22Rv1 (cell line): ENCODE data around the gene CCNB3.

Source experiments
- ZFX ChIP-seq: fragments of 450-650 bp; IDR thresholded peaks from 2 replicates; pipeline ENCODE4 v1.6.1; 2017; ENCODE audit warnings: antibody characterized with exemption, borderline replicate concordance
- TF ChIP-seq, protein P1 (sequence below): fragments of 450-650 bp; IDR thresholded peaks from 2 replicates; pipeline ENCODE4 v1.5.1; 2017; ENCODE audit warnings: mild to moderate bottlenecking

DNA sequence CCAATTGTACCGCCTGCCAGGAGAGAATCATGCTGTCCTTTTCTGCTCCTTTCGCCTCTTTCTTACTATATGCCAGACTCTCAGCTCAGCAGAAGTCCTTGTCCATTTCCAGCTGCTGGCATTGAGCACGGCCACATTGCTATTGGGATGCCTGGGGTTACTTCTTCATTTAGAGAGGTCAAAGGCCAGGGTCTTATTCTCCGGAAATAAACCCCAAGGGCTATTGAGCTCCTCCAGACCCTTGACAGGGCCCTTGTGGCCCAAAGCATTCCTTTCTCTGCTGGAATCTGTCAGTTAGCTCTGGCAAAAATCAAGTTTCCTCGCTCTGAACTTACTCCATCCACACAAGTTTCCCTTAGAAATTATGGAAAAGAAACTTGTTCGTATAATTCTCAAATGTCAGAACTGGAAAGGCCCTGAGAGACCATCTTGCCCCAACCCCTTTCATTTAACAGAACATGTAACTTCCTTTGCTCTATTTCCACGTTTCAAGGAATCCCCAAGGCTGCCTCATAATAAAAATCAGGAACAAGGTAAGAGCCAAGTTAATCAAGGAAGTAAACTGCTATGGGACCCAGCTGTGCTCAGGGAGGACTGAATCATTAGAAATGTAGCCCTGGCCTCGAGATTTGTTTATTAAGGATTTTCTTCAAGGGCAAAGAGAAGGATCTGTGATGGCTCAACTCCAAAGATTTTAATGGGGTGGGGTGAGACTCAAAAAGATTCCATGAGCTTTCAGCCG is 15.5 kb upstream of the CCNB3 start:
- TF ChIP-seq, protein P1, sequence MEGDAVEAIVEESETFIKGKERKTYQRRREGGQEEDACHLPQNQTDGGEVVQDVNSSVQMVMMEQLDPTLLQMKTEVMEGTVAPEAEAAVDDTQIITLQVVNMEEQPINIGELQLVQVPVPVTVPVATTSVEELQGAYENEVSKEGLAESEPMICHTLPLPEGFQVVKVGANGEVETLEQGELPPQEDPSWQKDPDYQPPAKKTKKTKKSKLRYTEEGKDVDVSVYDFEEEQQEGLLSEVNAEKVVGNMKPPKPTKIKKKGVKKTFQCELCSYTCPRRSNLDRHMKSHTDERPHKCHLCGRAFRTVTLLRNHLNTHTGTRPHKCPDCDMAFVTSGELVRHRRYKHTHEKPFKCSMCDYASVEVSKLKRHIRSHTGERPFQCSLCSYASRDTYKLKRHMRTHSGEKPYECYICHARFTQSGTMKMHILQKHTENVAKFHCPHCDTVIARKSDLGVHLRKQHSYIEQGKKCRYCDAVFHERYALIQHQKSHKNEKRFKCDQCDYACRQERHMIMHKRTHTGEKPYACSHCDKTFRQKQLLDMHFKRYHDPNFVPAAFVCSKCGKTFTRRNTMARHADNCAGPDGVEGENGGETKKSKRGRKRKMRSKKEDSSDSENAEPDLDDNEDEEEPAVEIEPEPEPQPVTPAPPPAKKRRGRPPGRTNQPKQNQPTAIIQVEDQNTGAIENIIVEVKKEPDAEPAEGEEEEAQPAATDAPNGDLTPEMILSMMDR = no peak
- no peak for TF ChIP-seq ZFX
